HG03439 (cell line): Measurements from ENCODE around the gene CASP2.
A peak's percentile ranks its signal among the peaks of the same experiment; 100 is the strongest.
"Not testable (repeated sequence)": the region's sequence is repeated elsewhere in the genome, so short reads cannot be mapped to it uniquely, and the experiment has no call there.

Experiments used
- ATAC-seq: cut with Tn5 transposase; IDR thresholded peaks from one replicate; pipeline ENCODE4 v1.9.1; 2021; ENCODE audit warnings: mild to moderate bottlenecking, moderate library complexity; ENCODE audit not compliant: unreplicated experiment

Gene CASP2

DNA sequence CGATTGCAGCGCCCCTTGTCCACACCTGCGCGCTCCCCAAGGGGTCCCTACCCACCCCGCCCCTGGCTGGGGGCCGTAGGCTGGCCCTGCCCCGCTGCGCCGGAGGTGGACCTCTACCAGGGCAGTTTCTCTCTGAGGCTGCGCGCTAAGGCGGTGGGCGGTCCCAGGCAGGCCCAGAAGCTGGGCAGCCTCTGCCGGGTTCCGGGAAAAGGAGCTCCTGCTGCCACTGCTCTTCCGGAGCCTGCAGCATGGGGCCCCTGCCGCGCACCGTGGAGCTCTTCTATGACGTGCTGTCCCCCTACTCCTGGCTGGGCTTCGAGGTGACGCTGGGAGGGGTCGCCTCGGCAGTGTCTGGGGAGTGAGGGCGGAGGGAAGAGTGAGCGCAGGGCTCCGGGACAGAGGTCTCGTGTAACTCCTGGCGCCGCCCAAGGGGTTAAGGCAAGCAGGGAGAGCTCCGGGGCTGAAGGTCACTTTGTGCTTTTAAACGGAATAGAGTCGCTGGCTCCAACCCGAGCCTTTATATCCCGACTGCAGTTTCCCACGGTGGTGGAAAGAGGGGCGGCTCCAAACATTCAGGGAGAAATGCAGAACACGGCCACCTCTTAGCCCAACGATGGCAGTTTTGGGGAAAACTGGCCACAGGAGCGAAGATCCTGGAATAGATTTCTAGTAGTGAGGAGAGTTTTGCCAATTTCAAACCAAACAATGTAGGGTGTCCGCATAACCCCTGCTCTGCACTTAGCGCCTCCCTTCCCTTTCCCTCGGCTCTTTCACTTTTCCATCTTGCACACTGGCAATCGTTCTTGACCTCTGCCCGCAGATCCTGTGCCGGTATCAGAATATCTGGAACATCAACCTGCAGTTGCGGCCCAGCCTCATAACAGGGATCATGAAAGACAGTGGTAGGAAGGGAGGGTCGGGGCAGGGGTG is 24.6 kb upstream of the CASP2 start, which contains the start of gene GSTK1:
Gene GSTK1, plus strand, starts transcription at position 176 of the 930 bp plus-strand sequence. Its CDS starts 73 bp downstream, at position 249.
- peak; percentile 95 for ATAC-seq

DNA sequence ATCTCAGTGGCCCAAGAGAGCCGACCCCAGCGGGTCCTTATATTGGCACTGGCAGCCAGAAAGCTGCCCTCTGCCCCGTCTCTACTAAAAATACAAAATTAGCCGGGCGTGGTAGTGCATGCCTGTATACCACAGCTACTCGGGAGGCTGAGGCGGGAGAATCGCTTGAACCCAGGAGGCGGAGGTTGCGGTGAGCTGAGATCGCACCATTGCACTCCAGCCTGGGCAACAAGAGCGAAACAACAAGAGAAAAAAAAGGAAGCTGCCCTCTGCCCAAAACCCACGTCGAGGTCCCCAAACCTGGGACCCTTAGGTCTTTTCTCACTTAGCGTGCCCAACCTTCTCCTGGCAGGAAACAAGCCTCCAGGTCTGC is 24.0 kb upstream of the CASP2 start:
- ATAC-seq = not testable (repeated sequence)

DNA sequence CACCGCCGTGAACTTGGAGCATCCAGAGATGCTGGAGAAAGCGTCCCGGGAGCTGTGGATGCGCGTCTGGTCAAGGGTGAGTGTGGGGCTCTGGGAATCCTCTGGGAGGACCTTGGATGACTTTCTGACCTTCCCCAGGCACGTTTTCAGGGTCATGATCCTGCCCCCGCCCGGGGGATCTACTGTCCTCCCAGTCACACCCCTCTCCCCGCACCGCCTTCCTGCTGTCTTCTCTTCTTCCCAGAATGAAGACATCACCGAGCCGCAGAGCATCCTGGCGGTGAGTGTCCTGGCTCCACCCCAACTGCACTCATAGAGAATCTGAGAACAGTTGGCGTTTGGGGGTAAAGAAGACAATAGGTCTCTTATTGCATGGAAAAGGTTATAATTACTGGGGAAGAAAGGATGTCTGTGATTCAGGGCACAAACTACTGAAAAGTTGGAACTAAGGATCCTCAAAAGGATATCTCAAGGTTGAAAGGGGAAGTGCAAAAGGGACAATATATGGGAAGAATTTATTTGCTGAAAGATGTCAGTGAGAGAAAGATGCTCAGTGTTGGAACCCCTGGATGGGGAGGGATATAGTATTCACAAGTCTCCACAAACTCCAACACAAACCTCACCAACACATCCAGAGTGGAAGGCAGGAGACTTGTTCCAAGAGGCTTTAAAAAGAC is 23.0 kb upstream of the CASP2 start:
- no peak for ATAC-seq

DNA sequence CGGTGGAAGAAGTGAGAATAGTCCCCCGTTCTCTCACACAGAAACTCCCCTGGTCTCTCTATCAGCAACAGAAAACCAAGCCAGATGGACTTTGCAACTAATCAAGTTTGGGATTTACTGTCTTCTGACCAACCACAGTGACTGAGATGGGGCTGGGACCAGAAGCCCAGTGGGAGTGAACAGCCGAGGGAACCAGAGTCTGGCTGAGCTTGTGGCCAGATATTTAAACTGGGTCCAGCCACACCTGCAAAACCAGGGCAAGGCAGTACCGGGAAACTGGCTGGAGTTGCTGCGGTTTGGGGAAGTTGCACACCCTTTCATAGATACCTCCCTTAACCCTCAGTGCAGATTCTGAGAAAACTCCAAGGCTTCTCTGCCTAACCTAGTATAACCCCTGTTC is 18.9 kb upstream of the CASP2 start:
- ATAC-seq = no peak

DNA sequence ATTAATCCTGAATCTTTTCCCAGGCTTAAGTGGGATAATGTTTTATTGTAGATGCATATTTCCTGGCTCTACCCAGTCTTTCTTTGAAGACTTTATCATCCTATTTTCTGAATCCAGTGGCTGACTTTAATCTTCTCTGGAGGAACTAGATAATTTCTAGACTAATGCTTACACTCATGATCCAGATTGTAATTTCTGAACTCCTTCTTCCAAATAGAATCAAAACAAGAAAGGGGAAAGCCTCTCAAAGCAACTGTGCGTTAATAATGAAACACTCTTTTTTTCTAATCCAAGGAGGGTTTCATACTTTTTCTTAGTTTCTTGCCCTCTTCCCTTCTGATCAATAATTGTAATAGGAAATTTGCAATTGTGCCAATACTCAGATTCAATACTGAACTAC is 16.9 kb upstream of the CASP2 start:
- ATAC-seq = no peak

DNA sequence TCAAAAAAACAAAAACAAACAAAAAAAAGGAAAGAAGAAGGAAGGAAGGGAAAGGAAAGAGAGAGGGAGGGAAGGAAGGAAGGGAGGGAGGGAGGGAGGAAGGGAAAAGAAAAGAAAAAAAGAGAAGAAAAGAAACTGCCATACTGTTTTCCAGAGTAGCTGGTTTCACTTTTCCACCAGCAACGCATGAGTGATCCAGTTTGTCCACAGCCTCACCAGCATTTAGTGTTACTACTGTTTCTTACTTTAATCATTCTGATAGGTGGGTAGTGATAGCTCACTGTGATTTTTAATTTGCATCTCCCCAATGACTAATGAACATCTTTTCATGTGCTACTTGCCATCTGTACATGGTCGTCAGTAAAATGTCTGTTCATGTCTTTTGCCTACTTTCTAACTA is 15.3 kb upstream of the CASP2 start:
- no peak for ATAC-seq

DNA sequence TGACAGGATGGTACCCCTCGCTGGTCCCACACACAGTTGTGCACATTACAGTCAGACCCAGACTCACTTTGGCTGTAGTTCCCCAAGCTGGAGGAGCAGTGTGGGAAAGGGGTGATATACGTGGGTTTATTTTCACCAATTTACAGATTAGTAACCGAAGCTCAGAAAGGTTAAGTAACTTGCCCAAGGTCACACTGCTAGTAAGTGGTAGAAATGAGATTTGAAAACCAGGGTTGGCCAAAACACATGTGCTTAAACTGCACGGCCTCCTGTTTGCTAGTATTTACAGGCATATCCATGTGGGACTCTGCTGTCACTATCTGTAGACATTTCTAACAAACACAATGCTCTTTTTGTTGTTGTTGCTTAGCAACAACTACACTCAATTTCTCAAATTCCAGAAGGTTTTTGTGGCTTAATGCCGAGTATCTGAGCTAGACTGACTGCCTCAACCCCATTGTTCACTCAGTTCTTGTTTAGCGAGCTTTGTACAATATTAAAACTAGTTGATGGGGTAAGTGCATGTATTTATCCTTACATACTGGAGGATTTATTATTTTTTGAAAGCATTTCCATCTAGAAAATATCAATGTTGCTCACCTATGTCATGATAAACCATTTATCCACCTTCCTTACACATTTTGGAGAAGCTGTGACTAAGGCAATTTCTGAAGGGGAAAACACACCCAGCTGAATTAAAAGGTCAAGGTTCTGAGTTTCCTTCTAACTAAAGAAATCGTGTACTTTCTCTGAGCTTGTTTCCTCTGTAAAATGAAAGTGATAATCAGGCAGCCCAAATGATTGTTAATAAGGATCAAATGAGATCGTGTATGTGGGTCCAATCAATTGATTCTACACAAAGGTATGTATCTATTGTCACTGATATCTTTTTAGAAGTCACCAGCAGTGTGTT is 8.7 kb upstream of the CASP2 start:
- ATAC-seq = no peak

DNA sequence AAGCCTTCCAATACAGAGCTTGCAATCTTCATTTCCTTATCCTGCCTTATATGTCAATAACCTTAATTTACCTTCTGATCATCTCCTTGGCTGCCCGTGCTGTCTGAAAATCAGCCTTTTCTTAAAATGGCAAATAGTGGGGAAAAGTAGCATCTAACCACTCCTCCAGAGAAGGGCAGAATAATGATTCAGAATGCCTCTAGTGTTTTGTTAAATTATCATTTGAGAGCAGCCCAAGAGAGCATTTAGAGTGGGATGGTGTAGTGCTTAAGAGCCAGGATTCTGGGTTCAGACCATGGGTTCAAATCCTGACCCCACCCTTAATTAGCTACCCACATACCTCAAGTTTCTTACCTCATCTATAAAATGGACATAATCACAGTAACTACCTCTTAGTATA is 8.0 kb upstream of the CASP2 start:
- no peak for ATAC-seq

DNA sequence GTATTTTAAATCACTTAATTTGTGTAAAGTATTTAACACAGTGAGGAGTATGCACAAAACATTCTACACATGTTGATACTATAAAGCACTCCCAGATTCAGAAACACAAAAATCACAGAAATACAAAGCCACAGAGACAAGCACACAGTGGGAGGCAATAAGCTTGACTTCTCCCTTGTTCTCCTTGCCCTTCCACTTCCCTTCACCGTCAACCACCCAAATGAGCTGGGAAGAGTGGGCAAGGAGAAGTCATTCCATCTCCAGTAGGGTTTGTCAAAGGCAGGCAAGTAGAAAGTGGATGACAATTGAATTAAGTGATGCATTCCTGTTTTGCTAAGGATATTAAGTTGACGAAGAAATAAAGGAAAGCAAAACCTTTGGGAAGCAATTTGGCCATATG is 7.6 kb upstream of the CASP2 start:
- no peak for ATAC-seq

DNA sequence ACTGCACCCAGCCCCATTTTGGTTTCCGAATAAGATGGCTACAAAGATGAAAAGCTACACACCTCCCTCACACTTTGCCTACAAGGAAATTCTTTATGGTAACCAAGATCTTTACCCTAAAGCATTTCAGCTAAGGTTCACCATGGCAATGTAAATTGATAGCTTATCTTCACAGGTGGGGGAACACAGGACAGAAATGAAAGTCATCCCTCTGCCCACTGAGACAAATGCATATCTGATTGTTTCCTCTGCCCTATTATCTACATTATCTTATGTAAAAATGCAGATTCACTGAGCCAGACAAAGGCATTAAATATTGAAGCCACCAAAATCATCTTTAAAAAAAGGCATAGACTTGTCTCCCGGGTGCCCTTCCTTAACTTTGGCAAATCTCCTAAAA is 6.6 kb upstream of the CASP2 start:
- no peak for ATAC-seq

DNA sequence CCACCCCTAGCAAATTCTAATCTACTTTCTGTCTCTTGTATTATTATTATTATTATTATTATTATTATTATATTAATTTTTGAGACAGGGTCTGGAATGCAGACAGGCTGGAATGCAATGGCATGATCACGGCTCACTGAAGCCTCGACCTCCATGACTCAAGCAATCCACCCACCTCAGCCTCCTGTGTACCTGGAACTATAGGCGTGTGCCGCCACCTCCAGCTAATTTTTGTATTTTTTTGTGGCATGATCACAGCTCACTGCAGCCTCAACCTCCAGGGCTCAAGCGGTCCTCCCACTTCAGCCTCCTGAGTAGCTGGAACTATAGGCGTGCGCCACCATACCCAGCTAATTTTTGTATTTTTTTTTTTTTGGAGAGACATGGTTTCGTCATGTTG is 6.0 kb upstream of the CASP2 start:
- no peak for ATAC-seq

DNA sequence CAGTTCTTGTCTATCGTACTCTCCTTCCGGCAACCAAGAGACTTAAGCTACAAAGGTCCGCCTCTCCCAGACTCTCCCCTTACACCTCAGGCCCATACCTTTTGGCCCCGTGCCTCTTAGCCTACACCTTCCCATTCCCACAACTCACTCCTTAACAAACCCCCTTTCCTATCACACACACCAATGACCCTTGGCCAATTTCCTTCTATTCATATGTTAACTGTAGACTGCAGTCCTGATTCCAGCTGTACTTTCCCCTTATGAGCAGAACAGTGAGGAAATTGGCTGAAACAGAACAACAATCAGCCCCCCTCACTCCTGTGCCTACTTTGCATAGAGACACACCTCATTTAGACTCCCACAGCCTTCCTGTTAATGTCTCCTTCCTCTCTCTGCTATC is 4.8 kb upstream of the CASP2 start:
- ATAC-seq = no peak

DNA sequence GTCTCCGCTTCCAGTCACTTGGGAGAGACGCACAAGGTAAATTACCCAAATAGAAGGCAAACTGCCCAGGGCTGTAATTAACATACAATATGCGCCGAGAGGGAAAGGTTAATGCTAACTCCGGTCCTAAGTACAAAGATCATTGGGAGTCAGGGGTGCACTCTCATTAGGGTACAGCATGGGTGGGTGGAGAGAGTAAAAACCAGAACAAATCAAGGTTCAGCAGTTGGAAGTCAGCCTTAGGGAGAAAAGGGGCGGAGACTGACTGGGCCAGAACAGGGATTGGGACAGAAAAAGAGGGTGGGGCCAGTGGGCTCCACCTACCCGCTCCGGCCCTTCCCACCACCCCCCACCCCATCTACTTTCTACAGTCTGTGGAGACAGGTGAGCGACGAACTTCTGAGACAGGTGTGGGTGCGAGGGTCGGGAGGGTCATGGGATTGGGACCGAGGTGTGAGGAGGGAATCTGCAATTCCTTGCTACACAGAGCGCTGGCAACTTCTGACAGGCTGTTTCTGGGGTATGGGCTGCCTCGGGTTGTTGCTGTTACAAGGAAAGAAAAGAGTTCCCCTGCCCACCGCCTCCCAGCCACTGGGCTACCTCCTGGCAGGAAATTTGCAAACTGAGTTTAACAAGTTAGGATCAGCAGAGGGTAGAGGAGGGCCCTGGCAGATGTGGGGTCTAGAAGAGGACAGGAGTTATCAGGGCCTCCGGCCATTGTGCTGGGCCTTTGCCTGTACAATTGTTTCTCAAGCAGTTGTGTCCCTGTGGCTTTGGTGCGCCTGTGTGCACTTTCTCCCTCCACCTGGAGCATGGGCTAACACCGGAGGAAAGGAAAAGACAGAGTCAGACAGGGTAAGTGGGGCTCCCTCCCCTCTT is 3.3 kb upstream of the CASP2 start, which contains the start of gene TMEM139:
Gene TMEM139, plus strand, starts transcription at position 368 of the 879 bp plus-strand sequence. CDS start 1,000 bp downstream, outside the sequence.
- ATAC-seq = no peak

DNA sequence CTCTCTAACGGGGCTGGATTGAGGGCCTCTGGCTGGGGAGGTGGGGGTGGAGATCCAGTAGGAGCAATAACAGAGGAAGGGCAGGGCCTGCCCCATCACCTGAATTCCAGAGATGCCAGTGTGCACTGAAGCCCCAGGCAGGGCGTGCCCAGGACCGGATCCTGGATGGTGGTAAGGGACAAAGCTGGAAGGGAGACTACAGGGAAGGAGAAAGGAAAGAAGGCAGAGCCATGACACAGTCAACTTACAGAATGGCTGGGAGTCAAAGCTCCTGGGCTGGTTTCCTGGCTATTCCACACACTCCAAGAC is 2.7 kb upstream of the CASP2 start:
- no peak for ATAC-seq

DNA sequence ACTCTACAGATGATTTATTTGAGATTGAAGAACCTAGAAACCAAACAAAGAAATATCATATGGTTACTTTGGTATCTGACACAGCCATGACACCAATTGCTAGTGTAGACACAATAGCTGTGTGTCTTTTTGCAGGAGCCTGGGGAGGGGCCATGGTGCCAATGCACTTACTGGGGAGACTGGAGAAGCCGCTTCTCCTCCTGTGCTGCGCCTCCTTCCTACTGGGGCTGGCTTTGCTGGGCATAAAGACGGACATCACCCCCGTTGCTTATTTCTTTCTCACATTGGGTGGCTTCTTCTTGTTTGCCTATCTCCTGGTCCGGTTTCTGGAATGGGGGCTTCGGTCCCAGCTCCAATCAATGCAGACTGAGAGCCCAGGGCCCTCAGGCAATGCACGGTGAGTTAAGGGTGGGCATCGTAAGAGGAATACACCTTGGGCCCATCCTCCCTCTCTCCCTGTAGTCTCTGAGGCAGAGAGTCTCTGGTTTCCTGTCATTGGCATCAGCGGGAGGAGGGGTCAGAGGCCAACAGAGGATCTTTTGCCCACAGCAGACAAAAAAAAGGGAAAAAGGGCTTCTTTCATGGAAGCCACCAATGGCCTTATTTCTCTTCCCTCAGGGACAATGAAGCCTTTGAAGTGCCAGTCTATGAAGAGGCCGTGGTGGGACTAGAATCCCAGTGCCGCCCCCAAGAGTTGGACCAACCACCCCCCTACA is 2.2 kb upstream of the CASP2 start:
- ATAC-seq = no peak

DNA sequence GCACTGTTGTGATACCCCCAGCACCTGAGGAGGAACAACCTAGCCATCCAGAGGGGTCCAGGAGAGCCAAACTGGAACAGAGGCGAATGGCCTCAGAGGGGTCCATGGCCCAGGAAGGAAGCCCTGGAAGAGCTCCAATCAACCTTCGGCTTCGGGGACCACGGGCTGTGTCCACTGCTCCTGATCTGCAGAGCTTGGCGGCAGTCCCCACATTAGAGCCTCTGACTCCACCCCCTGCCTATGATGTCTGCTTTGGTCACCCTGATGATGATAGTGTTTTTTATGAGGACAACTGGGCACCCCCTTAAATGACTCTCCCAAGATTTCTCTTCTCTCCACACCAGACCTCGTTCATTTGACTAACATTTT is 1.6 kb upstream of the CASP2 start:
- ATAC-seq = no peak

DNA sequence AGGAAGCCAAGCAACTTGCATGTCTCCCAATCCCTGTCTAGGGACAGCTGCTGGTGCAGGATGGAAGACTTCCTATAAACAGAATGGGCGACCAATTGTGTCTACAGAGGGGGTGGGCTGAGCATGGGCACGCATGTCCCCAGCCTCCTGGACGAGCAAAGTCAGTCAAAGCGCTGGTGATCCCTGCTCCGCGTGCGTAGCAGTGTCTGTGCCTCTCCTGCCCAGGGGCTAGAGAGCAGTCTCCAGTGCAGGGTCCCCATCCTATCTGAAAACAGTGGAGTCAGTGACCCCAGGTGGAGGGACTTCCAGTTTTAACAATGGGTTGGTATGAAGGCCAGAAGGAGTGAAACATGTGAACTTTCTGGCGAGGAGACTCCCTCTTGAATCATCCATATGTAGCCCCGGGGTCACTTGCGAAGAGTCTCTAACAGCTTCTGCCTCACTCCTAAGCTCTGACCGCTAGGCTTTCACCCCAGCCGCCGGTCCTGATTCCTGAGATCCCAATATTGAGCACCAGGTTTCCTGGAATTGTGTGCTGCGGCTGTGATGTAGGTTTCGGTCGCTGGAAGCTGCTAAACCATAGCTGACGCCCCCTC is 714 bp upstream of the CASP2 start:
- ATAC-seq = no peak

DNA sequence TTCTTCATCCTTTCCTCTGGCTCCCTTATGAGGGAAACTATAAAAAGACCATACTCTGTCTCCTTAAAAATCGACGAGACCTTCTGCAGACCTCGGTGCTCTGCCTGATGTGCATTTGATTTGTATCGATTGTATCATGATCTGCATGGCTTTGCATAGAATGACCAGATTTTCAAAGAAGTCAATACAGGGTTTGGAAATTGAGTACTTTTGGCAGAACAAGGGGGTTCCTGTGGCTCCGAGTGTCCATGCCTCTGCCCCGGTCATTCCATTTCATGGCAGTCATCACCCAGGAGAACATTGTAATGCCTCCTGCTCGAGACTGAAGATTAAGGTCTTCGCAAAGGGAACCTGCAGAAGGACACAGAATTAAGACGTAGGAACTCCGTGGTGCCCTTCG is 685 bp downstream of the CASP2 start:
- ATAC-seq = peak; percentile 3

DNA sequence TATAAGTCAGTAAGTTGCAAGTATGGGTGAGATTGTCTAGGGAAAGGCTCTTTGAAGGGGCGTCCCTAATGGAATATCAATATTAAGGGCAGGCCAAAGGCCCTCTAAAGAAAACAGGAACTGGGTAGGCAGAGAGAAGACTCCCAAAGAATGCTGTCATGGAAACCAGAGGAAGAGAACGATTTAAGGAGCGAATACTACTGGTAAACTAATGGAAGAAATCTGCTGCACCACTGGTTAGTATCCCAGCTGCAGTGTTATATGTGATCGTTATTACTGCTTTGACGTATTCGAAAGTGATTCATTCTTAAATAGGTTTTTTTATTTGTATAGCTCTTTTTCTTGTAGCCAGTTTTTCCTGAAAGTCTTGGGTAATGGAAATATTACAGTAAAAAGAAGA is 1.3 kb downstream of the CASP2 start:
- no peak for ATAC-seq
